ENCODE measurements around the gene TBC1D23.

GRCh38 chr3:100316641-100317069, 55.9 kb downstream of the TBC1D23 start:
- peak in 2 of 3 experiments; percentile 44 to 64 for TF ChIP-seq CTCF (optimal IDR thresholded peaks at IDR 0.05 in 1 of 3, IDR thresholded peaks at IDR 0.05 in 1 of 3, conservative IDR thresholded peaks at IDR 0.05 in 1 of 3; ENCODE audit: extremely low read depth in 1 of 3, insufficient read depth in 2 of 3, low read length in 3 of 3)
- no peak for TF ChIP-seq EZH2 (IDR thresholded peaks at IDR 0.05; ENCODE audit: low read length)

Measured in keratinocyte (primary cell).